ENCODE data around the gene LGI1. TPM values are rescaled to one million over a fixed set of nuclear protein-coding genes. Genes with fewer than 3 reads are reported as not detected.

The LGI1 gene
- polyA plus RNA-seq, 3 donors = 0.03 TPM; not detected in 2

GRCh38 chr10:93752761-93753160 is 5.0 kb upstream of the LGI1 start:
- no peak overlapping the region for H3K4me2 ChIP-seq (replicated peaks; ENCODE audit: extremely low read depth, low read length, poor library complexity, severe bottlenecking)
- H3K36me3 ChIP-seq (replicated peaks in 1 of 2; ENCODE audit: control insufficient read depth in 1 of 2, insufficient read depth in 2 of 2, low read length in 2 of 2) = no peaks in the 10 kb centered on the region
- DNase-seq = peak in 2 of 3 donors; percentile 24 to 57
- no peak for TF ChIP-seq CTCF (IDR thresholded peaks at IDR 0.05)
- Mint-ChIP-seq H3K4me3 (no peak overlapping the region), H3K27ac (peak overlapping the region in 1 of 7 donors; percentile 27), H3K36me3 (no peaks in the 10 kb centered on the region), H3K9me3 (peaks cover 0 to 6% (median 2%) of the 10 kb centered on the region in 7 donors), H3K4me1 (peaks cover 11% of the 10 kb centered on the region), H3K27me3 (ENCODE audit: low read depth in 3 of 3) (peaks cover 17 to 22% (median 17%) of the 10 kb centered on the region in 3 donors)
- peaks cover 0 to 5% of the 10 kb centered on the region in 2 donors for H3K4me1 ChIP-seq (ENCODE audit: control insufficient read depth in 1 of 2, insufficient read depth in 2 of 2, low read length in 2 of 2)
- no peak overlapping the region for H3K27ac ChIP-seq (ENCODE audit: low read depth in 1 of 2, low read length in 2 of 2)
- H3K9ac ChIP-seq (ENCODE audit: insufficient read depth, low read length, poor library complexity, severe bottlenecking) = no peak overlapping the region
- no peaks in the 10 kb centered on the region for H3K9me3 ChIP-seq (replicated peaks in 1 of 2; ENCODE audit: control insufficient read depth in 1 of 2, insufficient read depth in 1 of 2, low read length in 2 of 2)
- intact Hi-C loops (cut with micrococcal nuclease) = loop anchor here in 1 of 2 donors (5.0 kb wide), 1 partner anchor 50 kb away; the partner anchor contains the start of gene FRA10AC1
- no peak overlapping the region for H3K4me3 ChIP-seq (replicated peaks in 1 of 3; ENCODE audit: low read depth in 2 of 3, low read length in 3 of 3)
- H2AFZ ChIP-seq (ENCODE audit: insufficient read depth, low read depth, low read length, poor library complexity, severe bottlenecking) = no peak overlapping the region
- H3K27me3 ChIP-seq (ENCODE audit: control insufficient read depth in 2 of 2, insufficient read depth in 2 of 2, low read length in 2 of 2) = peaks cover 16 to 28% of the 10 kb centered on the region in 2 donors
- no peaks in the 10 kb centered on the region for H3K79me2 ChIP-seq (ENCODE audit: insufficient read depth, low read length)
- H4K20me1 ChIP-seq (ENCODE audit: insufficient read depth, low read length) = no peaks in the 10 kb centered on the region

DNA sequence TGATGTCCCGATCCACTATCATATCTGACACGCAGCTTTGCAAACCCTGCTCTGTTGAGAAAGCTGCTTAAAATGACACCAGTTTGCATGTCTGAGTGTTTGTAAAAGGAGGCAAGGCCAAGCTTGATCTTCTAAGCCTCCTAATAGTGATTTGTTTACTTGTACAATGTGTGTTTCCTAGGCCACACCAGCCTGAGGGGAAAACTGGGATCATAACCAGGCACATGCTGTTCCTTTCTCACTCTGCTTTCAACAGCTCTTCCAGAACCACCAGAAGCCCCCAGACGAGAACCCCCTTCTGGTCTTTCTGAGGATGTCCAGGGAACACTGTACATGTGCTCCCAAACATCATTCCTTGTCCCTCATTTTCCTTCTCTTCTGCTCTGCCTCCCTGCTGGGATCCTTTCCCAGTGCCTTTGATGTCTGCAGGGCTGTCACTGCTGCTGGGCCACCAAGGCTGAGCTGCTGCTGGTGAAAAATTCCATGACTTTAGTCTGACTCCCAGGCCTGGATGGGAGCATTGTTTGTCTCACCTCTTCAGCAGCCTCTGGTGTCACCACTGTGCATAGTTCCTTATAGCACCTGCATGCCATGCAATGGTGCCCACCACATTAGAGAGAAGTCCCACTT is 4.0 kb upstream of the LGI1 start:
- Histone ChIP-seq H3K27ac (ENCODE audit: low read depth in 1 of 2, low read length in 2 of 2) (no peak overlapping the region), H3K79me2 (ENCODE audit: insufficient read depth, low read length) (no peaks in the 10 kb centered on the region), H4K20me1 (ENCODE audit: insufficient read depth, low read length) (no peaks in the 10 kb centered on the region), H3K4me3 (replicated peaks in 1 of 3; ENCODE audit: low read depth in 2 of 3, low read length in 3 of 3) (no peak overlapping the region), H3K9me3 (replicated peaks in 1 of 2; ENCODE audit: control insufficient read depth in 1 of 2, insufficient read depth in 1 of 2, low read length in 2 of 2) (no peaks in the 10 kb centered on the region), H3K36me3 (replicated peaks in 1 of 2; ENCODE audit: control insufficient read depth in 1 of 2, insufficient read depth in 2 of 2, low read length in 2 of 2) (no peaks in the 10 kb centered on the region), H3K4me1 (ENCODE audit: control insufficient read depth in 1 of 2, insufficient read depth in 2 of 2, low read length in 2 of 2) (peaks cover 0 to 4% of the 10 kb centered on the region in 2 donors), H2AFZ (ENCODE audit: insufficient read depth, low read depth, low read length, poor library complexity, severe bottlenecking) (no peak overlapping the region), H3K27me3 (ENCODE audit: control insufficient read depth in 2 of 2, insufficient read depth in 2 of 2, low read length in 2 of 2) (peaks cover 25 to 38% of the 10 kb centered on the region in 2 donors), H3K4me2 (replicated peaks; ENCODE audit: extremely low read depth, low read length, poor library complexity, severe bottlenecking) (no peak overlapping the region), H3K9ac (ENCODE audit: insufficient read depth, low read length, poor library complexity, severe bottlenecking) (no peak overlapping the region)
- no peak for TF ChIP-seq CTCF (IDR thresholded peaks at IDR 0.05)
- H3K27ac Mint-ChIP-seq = no peak overlapping the region
- no peaks in the 10 kb centered on the region for H3K36me3 Mint-ChIP-seq
- peaks cover 0 to 6% (median 2%) of the 10 kb centered on the region in 7 donors for H3K9me3 Mint-ChIP-seq
- no peak for DNase-seq
- WGBS (ENCODE audit: insufficient coverage) = 100% methylated on average over 1 of the region's 3 CpGs
- H3K4me3 Mint-ChIP-seq = no peak overlapping the region
- intact Hi-C loops (cut with micrococcal nuclease) = loop anchor here in 1 of 2 donors (5.0 kb wide), 1 partner anchor 51 kb away; the partner anchor contains the start of gene FRA10AC1
- H3K4me1 Mint-ChIP-seq = peaks cover 11% of the 10 kb centered on the region
- H3K27me3 Mint-ChIP-seq (ENCODE audit: low read depth in 3 of 3) = peaks cover 26 to 32% (median 27%) of the 10 kb centered on the region in 3 donors

Measured in CD14-positive monocyte (primary cell).